ENCODE measurements around the gene SNX14.

DNA sequence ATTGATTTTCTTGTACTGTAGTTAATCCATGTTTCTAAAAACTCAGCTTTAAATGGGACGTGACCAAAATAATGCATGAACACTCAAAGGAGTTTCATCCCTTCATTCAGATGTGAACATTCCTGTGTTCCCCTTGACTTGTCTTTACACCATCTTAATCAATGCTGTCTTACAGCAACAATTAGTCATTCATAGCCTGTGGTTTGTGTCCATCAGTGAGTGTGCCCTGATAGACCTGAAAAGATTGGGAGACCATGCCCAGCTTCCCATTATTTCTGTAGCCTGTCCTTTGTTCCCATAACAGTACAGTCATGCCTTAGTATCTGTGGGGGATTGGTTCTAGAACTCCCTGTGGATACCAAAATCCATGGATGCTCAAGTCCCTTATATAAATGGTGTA lies 119.9 kb downstream of the SNX14 start:
- TF ChIP-seq, protein P1, sequence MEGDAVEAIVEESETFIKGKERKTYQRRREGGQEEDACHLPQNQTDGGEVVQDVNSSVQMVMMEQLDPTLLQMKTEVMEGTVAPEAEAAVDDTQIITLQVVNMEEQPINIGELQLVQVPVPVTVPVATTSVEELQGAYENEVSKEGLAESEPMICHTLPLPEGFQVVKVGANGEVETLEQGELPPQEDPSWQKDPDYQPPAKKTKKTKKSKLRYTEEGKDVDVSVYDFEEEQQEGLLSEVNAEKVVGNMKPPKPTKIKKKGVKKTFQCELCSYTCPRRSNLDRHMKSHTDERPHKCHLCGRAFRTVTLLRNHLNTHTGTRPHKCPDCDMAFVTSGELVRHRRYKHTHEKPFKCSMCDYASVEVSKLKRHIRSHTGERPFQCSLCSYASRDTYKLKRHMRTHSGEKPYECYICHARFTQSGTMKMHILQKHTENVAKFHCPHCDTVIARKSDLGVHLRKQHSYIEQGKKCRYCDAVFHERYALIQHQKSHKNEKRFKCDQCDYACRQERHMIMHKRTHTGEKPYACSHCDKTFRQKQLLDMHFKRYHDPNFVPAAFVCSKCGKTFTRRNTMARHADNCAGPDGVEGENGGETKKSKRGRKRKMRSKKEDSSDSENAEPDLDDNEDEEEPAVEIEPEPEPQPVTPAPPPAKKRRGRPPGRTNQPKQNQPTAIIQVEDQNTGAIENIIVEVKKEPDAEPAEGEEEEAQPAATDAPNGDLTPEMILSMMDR (conservative IDR thresholded peaks at IDR 0.05; ENCODE audit: low read depth, low read length): no peak
- TF ChIP-seq EZH2 (IDR thresholded peaks at IDR 0.05; ENCODE audit: low read length, unreplicated experiment): no peak

Measured in PC-3 (cell line).